Measurements from ENCODE around the gene NPSR1. TPM values are rescaled to one million over a fixed set of nuclear protein-coding genes. Genes with fewer than 3 reads are reported as not detected.

Gene NPSR1
- total RNA-seq, 1 donor from 2014 or later = not detected

- no peak for DNase-seq (ENCODE audit: low spot score)
- H3K27me3 Mint-ChIP-seq (ENCODE audit: low read depth) = peaks cover 13% of the 10 kb centered on the region
- no peaks in the 10 kb centered on the region for H3K36me3 Mint-ChIP-seq (ENCODE audit: low read depth)
- intact Hi-C loops (cut with micrococcal nuclease) = no loop called here
- no peak overlapping the region for H3K4me3 Mint-ChIP-seq (ENCODE audit: low read depth)
- no peaks in the 10 kb centered on the region for H3K9me3 Mint-ChIP-seq
- peaks cover 9% of the 10 kb centered on the region for H3K4me1 Mint-ChIP-seq (ENCODE audit: low read depth)
- H3K27ac Mint-ChIP-seq = no peak overlapping the region
Observed at GRCh38 chr7:34727464-34727995, 69.5 kb downstream of the NPSR1 start.

- Mint-ChIP-seq H3K4me3 (ENCODE audit: low read depth) (no peak overlapping the region), H3K36me3 (ENCODE audit: low read depth) (no peaks in the 10 kb centered on the region), H3K9me3 (no peaks in the 10 kb centered on the region), H3K4me1 (ENCODE audit: low read depth) (peaks cover 9% of the 10 kb centered on the region), H3K27me3 (ENCODE audit: low read depth) (peaks cover 11% of the 10 kb centered on the region), H3K27ac (no peak overlapping the region)
- intact Hi-C loops (cut with micrococcal nuclease) = no loop called here
- DNase-seq (ENCODE audit: low spot score) = no peak
Observed at GRCh38 chr7:34728156-34728555, 70.1 kb downstream of the NPSR1 start.

DNA sequence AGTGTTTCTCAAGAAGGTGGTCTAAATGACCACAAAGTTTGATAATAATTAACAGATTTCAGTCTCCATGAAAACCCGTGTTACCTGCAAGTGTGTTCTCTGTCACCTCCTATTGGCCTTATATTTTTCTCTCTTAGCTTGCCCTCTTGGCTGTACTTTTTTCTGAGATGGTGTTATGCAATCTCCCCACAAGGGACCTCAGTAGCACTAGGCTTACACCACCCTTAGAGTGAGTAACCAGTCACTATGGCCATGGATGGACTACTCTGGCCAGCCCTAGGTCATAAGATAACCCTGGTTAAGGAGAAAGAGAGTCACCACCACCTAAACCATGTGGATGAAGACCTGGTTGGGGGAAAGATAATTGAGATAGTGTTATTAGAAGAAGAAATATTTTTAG lies 76.8 kb downstream of the NPSR1 start:
- H3K4me3 Mint-ChIP-seq (ENCODE audit: low read depth) = no peak overlapping the region
- H3K4me1 Mint-ChIP-seq (ENCODE audit: low read depth) = no peaks in the 10 kb centered on the region
- H3K9me3 Mint-ChIP-seq = no peaks in the 10 kb centered on the region
- no peak for DNase-seq (ENCODE audit: low spot score)
- intact Hi-C loops (cut with micrococcal nuclease) = no loop called here
- no peak overlapping the region for H3K27ac Mint-ChIP-seq
- H3K36me3 Mint-ChIP-seq (ENCODE audit: low read depth) = no peaks in the 10 kb centered on the region
- H3K27me3 Mint-ChIP-seq (ENCODE audit: low read depth) = peaks cover 10% of the 10 kb centered on the region

- no peak for DNase-seq (ENCODE audit: low spot score)
- H3K27ac Mint-ChIP-seq = no peak overlapping the region
- intact Hi-C loops (cut with micrococcal nuclease) = no loop called here
- no peaks in the 10 kb centered on the region for H3K4me1 Mint-ChIP-seq (ENCODE audit: low read depth)
- no peak overlapping the region for H3K4me3 Mint-ChIP-seq (ENCODE audit: low read depth)
- no peaks in the 10 kb centered on the region for H3K9me3 Mint-ChIP-seq
- H3K36me3 Mint-ChIP-seq (ENCODE audit: low read depth) = no peaks in the 10 kb centered on the region
- H3K27me3 Mint-ChIP-seq (ENCODE audit: low read depth) = peaks cover 10% of the 10 kb centered on the region
Observed at GRCh38 chr7:34735526-34735925, 77.5 kb downstream of the NPSR1 start.

GRCh38 chr7:34739651-34740300 lies 81.8 kb downstream of the NPSR1 start:
- Mint-ChIP-seq H3K36me3 (ENCODE audit: low read depth) (no peaks in the 10 kb centered on the region), H3K4me3 (ENCODE audit: low read depth) (no peak overlapping the region), H3K9me3 (no peaks in the 10 kb centered on the region), H3K27ac (no peak overlapping the region), H3K27me3 (ENCODE audit: low read depth) (peaks cover 4% of the 10 kb centered on the region), H3K4me1 (ENCODE audit: low read depth) (no peaks in the 10 kb centered on the region)
- intact Hi-C loops (cut with micrococcal nuclease) = no loop called here
- no peak for DNase-seq (ENCODE audit: low spot score)

DNA sequence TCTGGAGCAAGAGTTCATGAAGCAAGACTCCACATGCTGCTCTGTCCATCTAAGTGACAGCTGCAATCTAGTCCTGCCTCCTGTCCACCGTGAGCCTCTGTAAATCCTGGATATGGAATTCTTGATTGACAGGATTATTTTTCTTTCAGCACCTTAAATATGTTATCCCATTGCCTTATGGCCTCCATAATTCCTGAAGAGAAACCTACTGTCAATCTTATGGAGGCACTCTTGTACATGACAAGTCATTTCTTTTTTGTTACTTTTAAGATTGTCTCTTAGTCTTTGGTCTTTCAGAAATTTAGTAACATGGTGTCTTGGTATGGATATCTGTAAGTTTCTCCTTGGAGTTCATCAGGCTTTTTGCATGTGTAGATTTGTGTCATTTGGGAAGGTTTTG lies 82.8 kb downstream of the NPSR1 start:
- no peaks in the 10 kb centered on the region for H3K4me1 Mint-ChIP-seq (ENCODE audit: low read depth)
- intact Hi-C loops (cut with micrococcal nuclease) = no loop called here
- H3K9me3 Mint-ChIP-seq = no peaks in the 10 kb centered on the region
- H3K27ac Mint-ChIP-seq = no peak overlapping the region
- no peak overlapping the region for H3K4me3 Mint-ChIP-seq (ENCODE audit: low read depth)
- DNase-seq (ENCODE audit: low spot score) = no peak
- peaks cover 4% of the 10 kb centered on the region for H3K27me3 Mint-ChIP-seq (ENCODE audit: low read depth)
- no peaks in the 10 kb centered on the region for H3K36me3 Mint-ChIP-seq (ENCODE audit: low read depth)

GRCh38 chr7:34747176-34747781 lies 89.3 kb downstream of the NPSR1 start:
- Mint-ChIP-seq H3K27ac (no peak overlapping the region), H3K27me3 (ENCODE audit: low read depth) (no peaks in the 10 kb centered on the region), H3K9me3 (no peaks in the 10 kb centered on the region), H3K4me3 (ENCODE audit: low read depth) (no peak overlapping the region), H3K36me3 (ENCODE audit: low read depth) (no peaks in the 10 kb centered on the region), H3K4me1 (ENCODE audit: low read depth) (no peaks in the 10 kb centered on the region)
- intact Hi-C loops (cut with micrococcal nuclease) = no loop called here
- no peak for DNase-seq (ENCODE audit: low spot score)

- intact Hi-C loops (cut with micrococcal nuclease) = no loop called here
- H3K27ac Mint-ChIP-seq = no peak overlapping the region
- no peak overlapping the region for H3K4me3 Mint-ChIP-seq (ENCODE audit: low read depth)
- no peaks in the 10 kb centered on the region for H3K9me3 Mint-ChIP-seq
- no peak for DNase-seq (ENCODE audit: low spot score)
- H3K27me3 Mint-ChIP-seq (ENCODE audit: low read depth) = no peaks in the 10 kb centered on the region
- H3K4me1 Mint-ChIP-seq (ENCODE audit: low read depth) = no peaks in the 10 kb centered on the region
- no peaks in the 10 kb centered on the region for H3K36me3 Mint-ChIP-seq (ENCODE audit: low read depth)
Observed at GRCh38 chr7:34747867-34748727, 90.1 kb downstream of the NPSR1 start.

DNA sequence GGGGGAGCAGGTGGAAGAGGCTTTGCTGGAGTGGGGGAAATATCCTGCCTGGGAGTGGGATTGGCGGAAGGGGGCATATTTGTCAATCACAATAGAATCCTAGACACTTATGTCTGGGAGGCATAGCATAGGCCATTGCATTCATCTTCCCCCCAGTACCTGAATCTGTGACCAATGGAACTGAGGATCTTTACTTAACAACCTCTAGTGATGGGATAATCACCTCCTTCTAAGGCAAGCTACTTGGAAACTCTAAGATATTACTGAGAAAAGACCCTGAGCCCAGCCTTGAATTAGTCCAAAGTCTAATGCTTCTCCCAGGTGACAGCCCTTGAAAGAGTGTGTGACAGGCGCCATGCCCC lies 90.7 kb downstream of the NPSR1 start:
- Mint-ChIP-seq H3K27ac (no peak overlapping the region), H3K27me3 (ENCODE audit: low read depth) (no peaks in the 10 kb centered on the region), H3K4me3 (ENCODE audit: low read depth) (no peak overlapping the region), H3K36me3 (ENCODE audit: low read depth) (no peaks in the 10 kb centered on the region), H3K9me3 (no peaks in the 10 kb centered on the region), H3K4me1 (ENCODE audit: low read depth) (no peaks in the 10 kb centered on the region)
- intact Hi-C loops (cut with micrococcal nuclease) = no loop called here
- DNase-seq (ENCODE audit: low spot score) = no peak

- Mint-ChIP-seq H3K27ac (no peak overlapping the region), H3K27me3 (ENCODE audit: low read depth) (no peaks in the 10 kb centered on the region), H3K9me3 (no peaks in the 10 kb centered on the region), H3K4me1 (ENCODE audit: low read depth) (no peaks in the 10 kb centered on the region), H3K4me3 (ENCODE audit: low read depth) (no peak overlapping the region), H3K36me3 (ENCODE audit: low read depth) (no peaks in the 10 kb centered on the region)
- intact Hi-C loops (cut with micrococcal nuclease) = no loop called here
- DNase-seq (ENCODE audit: low spot score) = no peak
Observed at GRCh38 chr7:34749446-34749845, 91.4 kb downstream of the NPSR1 start.

DNA sequence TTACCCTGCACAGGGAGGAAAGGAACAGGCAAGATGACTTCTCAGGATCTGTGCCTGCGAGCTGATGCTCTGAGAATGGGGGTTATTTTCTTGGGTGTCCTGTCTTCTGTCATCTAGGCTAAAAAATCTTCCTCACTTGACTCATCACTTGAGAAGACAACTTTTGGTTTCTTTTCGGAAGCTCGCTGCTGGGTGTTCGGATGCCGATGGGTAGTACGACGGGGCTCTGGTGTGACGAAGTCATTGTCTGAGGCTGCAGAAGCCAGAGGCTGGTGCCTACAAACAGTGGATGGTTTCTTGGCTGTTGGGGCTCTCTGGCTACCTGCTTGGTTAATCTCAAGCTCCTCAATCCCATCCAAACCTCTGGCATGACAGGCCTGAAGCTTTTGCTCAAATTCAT lies 92.2 kb downstream of the NPSR1 start:
- H3K27ac Mint-ChIP-seq = no peak overlapping the region
- H3K4me1 Mint-ChIP-seq (ENCODE audit: low read depth) = no peaks in the 10 kb centered on the region
- H3K4me3 Mint-ChIP-seq (ENCODE audit: low read depth) = no peak overlapping the region
- H3K36me3 Mint-ChIP-seq (ENCODE audit: low read depth) = no peaks in the 10 kb centered on the region
- intact Hi-C loops (cut with micrococcal nuclease) = no loop called here
- no peak for DNase-seq (ENCODE audit: low spot score)
- H3K9me3 Mint-ChIP-seq = no peaks in the 10 kb centered on the region
- H3K27me3 Mint-ChIP-seq (ENCODE audit: low read depth) = no peaks in the 10 kb centered on the region

- Mint-ChIP-seq H3K4me1 (ENCODE audit: low read depth) (no peaks in the 10 kb centered on the region), H3K36me3 (ENCODE audit: low read depth) (no peaks in the 10 kb centered on the region), H3K4me3 (ENCODE audit: low read depth) (no peak overlapping the region), H3K27ac (no peak overlapping the region), H3K9me3 (no peaks in the 10 kb centered on the region), H3K27me3 (ENCODE audit: low read depth) (no peaks in the 10 kb centered on the region)
- DNase-seq (ENCODE audit: low spot score) = no peak
- intact Hi-C loops (cut with micrococcal nuclease) = no loop called here
Observed at GRCh38 chr7:34750636-34751035, 92.6 kb downstream of the NPSR1 start.
